CD4-positive, alpha-beta memory T cell (primary cell): ENCODE data around the gene ZFYVE16. TPM values are rescaled to one million over a fixed set of nuclear protein-coding genes. Genes with fewer than 3 reads are reported as not detected.
"Not testable (repeated sequence)": the region's sequence is repeated elsewhere in the genome, so short reads cannot be mapped to it uniquely, and the experiment has no call there.

ENCODE experiments used
- CTCF ChIA-PET: fragments of 350-600 bp; sonication (Branson Sonifier 250); formaldehyde crosslinking; loops from one replicate; lab custom pipeline; 2021; ENCODE audit warnings: inconsistent platforms; ENCODE audit not compliant: partially characterized antibody; lab: Charles Lee
- POLR2A ChIA-PET: fragments of 350-600 bp; sonication (Branson Sonifier 250); formaldehyde crosslinking; loops from one replicate; lab custom pipeline; 2021; ENCODE audit not compliant: partially characterized antibody; lab: Charles Lee
- DNase-seq, 5 donors: peaks; one replicate each; pipeline versions ENCODE4 v3.0.0 to v3.0.0-alpha.2; 2020 to 2022; ENCODE audit warnings: mixed read lengths in 1 of 5
- H3K27ac ChIP-seq: one replicate; pipeline ENCODE4 v1.7.0; 2013; ENCODE audit warnings: low read depth, low read length
- H3K27me3 ChIP-seq: 2 replicates; pipeline ENCODE4 v1.7.0; 2013; ENCODE audit warnings: mild to moderate bottlenecking, low read length, moderate library complexity; ENCODE audit not compliant: insufficient read depth
- H3K36me3 ChIP-seq: 2 replicates; pipeline ENCODE4 v1.7.0; 2013; ENCODE audit warnings: mild to moderate bottlenecking, low read length, moderate library complexity; ENCODE audit not compliant: insufficient read depth
- H3K4me1 ChIP-seq: 2 replicates; pipeline ENCODE4 v1.7.0; 2013; ENCODE audit warnings: mild to moderate bottlenecking, low read length, moderate library complexity; ENCODE audit not compliant: insufficient read depth
- H3K4me3 ChIP-seq, 2 donors: one replicate each; pipeline ENCODE4 v1.7.0; 2013; ENCODE audit warnings: low read length in 2 of 2, mild to moderate bottlenecking in 1 of 2
- H3K9me3 ChIP-seq, 2 donors: one replicate each; pipeline ENCODE4 v1.7.0; 2013; ENCODE audit warnings: low read length in 2 of 2, control low read depth in 1 of 2; ENCODE audit not compliant: control insufficient read depth in 1 of 2
- H3K27ac Mint-ChIP-seq, 7 donors: one replicate each; pipeline ENCODE4 v1.8.0; 2020 to 2021; ENCODE audit warnings: mixed read lengths in 7 of 7, mild to moderate bottlenecking in 6 of 7, inconsistent platforms in 3 of 7, moderate library complexity in 3 of 7
- H3K27me3 Mint-ChIP-seq, 2 donors: one replicate each; pipeline ENCODE4 v1.8.0; 2020 to 2021; ENCODE audit warnings: mixed read lengths in 2 of 2
- H3K36me3 Mint-ChIP-seq, 2 donors: one replicate each; pipeline ENCODE4 v1.8.0; 2020 to 2021; ENCODE audit warnings: mixed read lengths in 2 of 2, inconsistent platforms in 1 of 2, mild to moderate bottlenecking in 1 of 2
- H3K4me1 Mint-ChIP-seq, 4 donors: one replicate each; pipeline ENCODE4 v1.8.0; 2020 to 2021; ENCODE audit warnings: mixed read lengths in 4 of 4, mild to moderate bottlenecking in 1 of 4
- H3K4me3 Mint-ChIP-seq, 8 donors: one replicate each; pipeline ENCODE4 v1.8.0; 2020 to 2021; ENCODE audit warnings: mixed read lengths in 8 of 8, mild to moderate bottlenecking in 7 of 8, moderate library complexity in 6 of 8, inconsistent platforms in 3 of 8
- H3K9me3 Mint-ChIP-seq, 8 donors: one replicate each; pipeline ENCODE4 v1.8.0; 2020 to 2021; ENCODE audit warnings: mixed read lengths in 8 of 8, mild to moderate bottlenecking in 5 of 8, inconsistent platforms in 3 of 8, moderate library complexity in 1 of 8
- intact Hi-C: fragments of 100-400 bp; cut with micrococcal nuclease; formaldehyde crosslinking; loops from one replicate; pipeline ENCODE4 v1.15.1; 2023
- polyA plus RNA-seq, 2 donors: library from polyadenylated mRNA; unstranded; fragments of 300-500 nt; fragmentation: Illumina TruSeq; gene quantifications; one replicate each; pipeline ENCODE4 v1.2.3, GENCODE V29; 2021
- total RNA-seq, 2 experiments: library from RNA; stranded (reverse); gene quantifications; one replicate each; pipeline ENCODE4 v1.2.3, GENCODE V29; 2021

ZFYVE16 gene
- total and polyA plus RNA-seq, 4 experiments from 2014 or later: 2.5 to 25.3 (median 14.9) TPM

DNA sequence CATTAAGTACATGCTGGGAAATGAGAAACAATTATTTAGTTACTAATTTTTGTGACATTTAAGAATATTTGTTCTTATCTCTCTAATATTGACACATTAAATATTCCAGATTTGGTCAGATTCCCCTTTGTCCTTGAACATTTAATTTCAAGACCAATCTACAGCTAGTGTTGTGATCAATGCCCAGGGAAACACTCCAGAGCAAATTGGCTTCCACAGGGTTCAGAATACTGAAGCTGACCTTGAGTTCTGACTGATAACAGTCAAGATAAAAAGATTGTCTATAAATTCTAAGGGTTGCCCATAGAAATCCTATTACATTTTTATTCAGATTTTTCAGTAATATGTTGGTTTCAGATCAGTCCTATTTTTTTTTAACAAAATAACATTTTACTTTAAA is 31.3 kb downstream of the ZFYVE16 start:
- H3K9me3 Mint-ChIP-seq: no peaks in the 10 kb centered on the region

DNA sequence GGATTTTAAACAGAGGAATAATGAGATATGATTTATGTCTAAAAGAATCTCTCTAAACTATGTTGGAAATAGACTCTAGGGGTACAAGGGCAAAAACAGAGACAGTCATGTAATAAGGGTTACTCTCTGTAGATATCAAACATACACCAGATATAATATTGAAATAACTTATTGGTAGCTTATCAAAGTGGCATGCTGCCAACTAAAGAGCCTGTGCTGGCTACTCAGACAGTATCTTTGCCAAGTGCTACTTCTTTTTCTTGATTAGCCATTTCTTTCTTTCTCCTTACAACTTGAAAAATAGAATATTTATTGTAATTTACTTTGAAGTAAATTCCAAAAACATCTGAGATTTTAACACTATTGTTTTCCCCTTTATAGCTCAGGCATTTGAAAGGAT is 34.9 kb downstream of the ZFYVE16 start:
- Mint-ChIP-seq H3K9me3 (no peaks in the 10 kb centered on the region), H3K4me3 (no peak overlapping the region), H3K27me3 (no peaks in the 10 kb centered on the region), H3K4me1 (peaks cover 0 to 1% (median 0%) of the 10 kb centered on the region in 4 donors), H3K36me3 (peaks cover 39 to 50% of the 10 kb centered on the region in 2 donors), H3K27ac (no peak overlapping the region)
- no peaks in the 10 kb centered on the region for H3K9me3 ChIP-seq
- DNase-seq: no peak
- H3K27me3 ChIP-seq: no peaks in the 10 kb centered on the region
- H3K36me3 ChIP-seq: peaks cover 11% of the 10 kb centered on the region
- intact Hi-C loops: no loop called here
- POLR2A ChIA-PET: no interaction called here
- no peak overlapping the region for H3K4me3 ChIP-seq
- H3K27ac ChIP-seq: no peak overlapping the region
- no peaks in the 10 kb centered on the region for H3K4me1 ChIP-seq
- CTCF ChIA-PET: interaction anchor here (0.6 to 1.2 kb wide), 2 partner anchors 38 to 81 kb away, joined by 3 to 4 read pairs; no protein-coding TSS in a partner anchor

More for the DNA sequence above, 31.3 kb downstream of the ZFYVE16 start:
- intact Hi-C loops: no loop called here
- Mint-ChIP-seq H3K27me3 (no peaks in the 10 kb centered on the region), H3K36me3 (peaks cover 49 to 55% of the 10 kb centered on the region in 2 donors), H3K4me1 (peaks cover 0 to 1% (median 0%) of the 10 kb centered on the region in 4 donors), H3K27ac (no peak overlapping the region), H3K4me3 (no peak overlapping the region)
- Histone ChIP-seq H3K4me3 (no peak overlapping the region), H3K27ac (no peak overlapping the region), H3K36me3 (peaks cover 21% of the 10 kb centered on the region), H3K27me3 (no peaks in the 10 kb centered on the region), H3K4me1 (no peaks in the 10 kb centered on the region), H3K9me3 (no peaks in the 10 kb centered on the region)
- no peak for DNase-seq
- ChIA-PET POLR2A (no interaction called here), CTCF (no interaction called here)

DNA sequence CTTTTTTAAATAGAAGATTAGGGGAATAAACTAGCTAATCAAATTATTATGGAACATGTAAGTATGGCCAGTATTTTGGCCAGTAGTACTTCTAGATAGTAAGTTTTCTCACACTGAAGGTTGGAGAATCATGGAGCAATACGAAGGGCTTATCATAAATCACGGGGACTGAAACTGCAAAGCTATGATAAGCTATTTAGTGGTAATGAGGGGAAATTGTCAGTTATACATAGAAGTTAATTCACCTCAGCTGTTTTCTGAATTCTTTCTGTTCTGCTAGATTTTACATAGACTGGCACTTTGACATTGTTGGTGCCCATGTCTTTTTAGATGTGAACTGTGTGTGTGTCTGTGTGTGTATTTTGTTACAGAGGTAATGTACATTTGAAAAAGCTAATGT is 45.5 kb downstream of the ZFYVE16 start:
- H3K4me3 Mint-ChIP-seq: no peak overlapping the region
- peaks cover 23% of the 10 kb centered on the region for H3K36me3 ChIP-seq
- peaks cover 36 to 49% of the 10 kb centered on the region in 2 donors for H3K36me3 Mint-ChIP-seq

DNA sequence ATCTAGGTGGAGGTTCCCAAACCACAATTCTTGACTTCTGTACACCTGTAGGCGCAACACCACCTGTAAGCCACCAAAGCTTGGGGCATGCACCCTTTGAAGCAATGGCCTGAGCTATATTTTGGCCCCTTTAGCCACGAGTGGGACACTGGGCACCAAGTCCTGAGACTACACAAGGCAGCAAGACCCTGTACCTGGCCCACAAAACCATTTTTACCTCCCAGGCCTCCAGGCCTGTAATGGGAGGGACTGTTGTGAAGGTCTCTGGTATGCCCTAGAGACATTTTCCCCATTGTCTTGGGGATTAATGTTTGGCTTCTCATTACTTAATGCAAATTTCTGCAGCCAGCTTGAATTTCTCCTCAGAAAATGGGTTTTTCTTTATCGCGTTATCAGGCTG is 55.4 kb downstream of the ZFYVE16 start:
- Mint-ChIP-seq H3K4me3 (peak overlapping the region in 1 of 8 donors; percentile 17), H3K36me3 (peaks cover 79 to 89% of the 10 kb centered on the region in 2 donors), H3K9me3 (peaks cover 2 to 43% (median 30%) of the 10 kb centered on the region in 8 donors), H3K27ac (no peak overlapping the region), H3K4me1 (no peaks in the 10 kb centered on the region), H3K27me3 (no peaks in the 10 kb centered on the region)
- no peaks in the 10 kb centered on the region for H3K36me3 ChIP-seq
- CTCF ChIA-PET: no interaction called here
- DNase-seq: no peak
- POLR2A ChIA-PET: no interaction called here
- H3K4me1 ChIP-seq: no peaks in the 10 kb centered on the region
- H3K9me3 ChIP-seq: no peaks in the 10 kb centered on the region
- H3K27ac ChIP-seq: no peak overlapping the region
- H3K27me3 ChIP-seq: no peaks in the 10 kb centered on the region
- H3K4me3 ChIP-seq: no peak overlapping the region
- intact Hi-C loops: no loop called here

More for the DNA sequence above, 45.5 kb downstream of the ZFYVE16 start:
- Histone ChIP-seq H3K27me3 (no peaks in the 10 kb centered on the region), H3K4me1 (no peaks in the 10 kb centered on the region), H3K4me3 (no peak overlapping the region), H3K9me3 (no peaks in the 10 kb centered on the region), H3K27ac (no peak overlapping the region)
- Mint-ChIP-seq H3K27ac (no peak overlapping the region), H3K27me3 (no peaks in the 10 kb centered on the region), H3K9me3 (no peaks in the 10 kb centered on the region), H3K4me1 (no peaks in the 10 kb centered on the region)
- DNase-seq: no peak
- ChIA-PET CTCF (no interaction called here), POLR2A (no interaction called here)
- intact Hi-C loops: no loop called here

DNA sequence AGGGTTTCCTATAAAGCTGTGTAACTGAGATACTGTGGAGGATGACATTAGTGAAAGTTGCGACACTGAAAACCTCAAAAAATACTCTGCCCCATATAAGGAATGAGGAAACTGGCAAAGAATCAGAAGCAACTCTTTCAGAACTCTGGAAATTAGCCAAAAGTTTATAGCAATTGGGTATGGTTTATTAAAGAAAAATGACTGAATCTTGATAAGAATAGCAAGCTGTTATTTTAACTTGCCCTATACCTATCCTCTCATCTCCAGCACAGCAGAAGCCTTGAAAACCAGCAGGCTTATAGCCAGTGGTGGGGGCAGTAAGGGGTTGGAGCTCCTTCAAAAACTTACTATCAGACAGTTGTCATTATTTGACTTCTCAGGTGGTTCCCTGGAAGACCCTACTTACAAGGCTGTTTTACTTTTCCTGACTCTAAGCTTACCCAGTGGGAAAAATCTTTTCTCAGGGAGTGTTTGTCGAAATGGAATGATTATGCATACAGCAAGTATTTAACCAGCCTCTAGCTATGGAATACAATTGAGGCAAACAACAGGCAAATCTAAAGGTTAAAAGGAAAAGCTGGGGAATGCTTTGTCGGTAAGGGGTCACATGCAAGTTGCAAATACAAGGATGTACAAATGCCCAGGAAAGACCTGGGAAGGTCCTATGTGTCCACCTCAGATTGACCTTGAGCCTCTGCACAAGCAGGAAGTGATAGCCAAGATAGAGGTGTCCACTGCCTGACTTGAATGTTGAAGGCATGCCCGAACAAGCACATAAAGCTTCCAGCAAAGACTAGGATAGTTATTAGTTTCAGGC is 59.0 kb downstream of the ZFYVE16 start:
- Histone ChIP-seq H3K9me3 (no peaks in the 10 kb centered on the region), H3K4me3 (no peak overlapping the region), H3K27me3 (no peaks in the 10 kb centered on the region), H3K36me3 (no peaks in the 10 kb centered on the region), H3K4me1 (no peaks in the 10 kb centered on the region), H3K27ac (no peak overlapping the region)
- Mint-ChIP-seq H3K36me3 (peaks cover 76 to 90% of the 10 kb centered on the region in 2 donors), H3K9me3 (peaks cover 2 to 64% (median 48%) of the 10 kb centered on the region in 8 donors), H3K4me3 (no peak overlapping the region), H3K4me1 (no peaks in the 10 kb centered on the region), H3K27me3 (no peaks in the 10 kb centered on the region), H3K27ac (no peak overlapping the region)
- intact Hi-C loops: no loop called here
- CTCF ChIA-PET: interaction anchor here (1.1 to 2.2 kb wide), 2 partner anchors 14 to 383 kb away, joined by 3 to 10 read pairs; no protein-coding TSS in a partner anchor
- POLR2A ChIA-PET: no interaction called here
- no peak for DNase-seq

DNA sequence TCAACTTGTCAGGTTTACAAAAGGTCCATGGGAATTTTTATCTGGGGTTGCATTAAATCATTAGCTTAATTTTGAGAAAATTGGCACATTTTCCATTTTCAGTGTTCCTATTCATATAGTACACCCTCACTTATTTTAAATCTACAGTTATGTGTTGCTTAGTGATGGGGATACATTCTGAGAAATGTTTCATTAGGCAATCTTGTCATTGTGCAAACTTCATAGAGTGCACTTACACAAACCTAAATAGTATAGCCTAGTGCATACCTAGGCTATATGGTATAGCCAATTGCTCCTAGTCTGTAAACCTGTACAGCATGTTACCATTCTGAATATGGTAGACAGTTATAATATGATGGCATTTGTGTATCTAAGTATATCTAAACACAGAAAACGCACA is 60.3 kb downstream of the ZFYVE16 start:
- H3K27me3 Mint-ChIP-seq: no peaks in the 10 kb centered on the region
- H3K36me3 ChIP-seq: no peaks in the 10 kb centered on the region
- H3K36me3 Mint-ChIP-seq: peaks cover 72 to 85% of the 10 kb centered on the region in 2 donors
- ChIA-PET POLR2A (no interaction called here), CTCF (interaction anchor here (2.2 kb wide), 1 partner anchor 13 kb away, joined by 10 read pairs; no protein-coding TSS in a partner anchor)
- H3K4me1 Mint-ChIP-seq: no peaks in the 10 kb centered on the region
- no peak for DNase-seq
- peaks cover 0 to 54% (median 39%) of the 10 kb centered on the region in 8 donors for H3K9me3 Mint-ChIP-seq
- no peak overlapping the region for H3K4me3 ChIP-seq
- no peak overlapping the region for H3K27ac ChIP-seq
- no peaks in the 10 kb centered on the region for H3K27me3 ChIP-seq
- H3K27ac Mint-ChIP-seq: no peak overlapping the region
- H3K4me3 Mint-ChIP-seq: no peak overlapping the region
- intact Hi-C loops: no loop called here
- H3K4me1 ChIP-seq: no peaks in the 10 kb centered on the region
- H3K9me3 ChIP-seq: no peaks in the 10 kb centered on the region

DNA sequence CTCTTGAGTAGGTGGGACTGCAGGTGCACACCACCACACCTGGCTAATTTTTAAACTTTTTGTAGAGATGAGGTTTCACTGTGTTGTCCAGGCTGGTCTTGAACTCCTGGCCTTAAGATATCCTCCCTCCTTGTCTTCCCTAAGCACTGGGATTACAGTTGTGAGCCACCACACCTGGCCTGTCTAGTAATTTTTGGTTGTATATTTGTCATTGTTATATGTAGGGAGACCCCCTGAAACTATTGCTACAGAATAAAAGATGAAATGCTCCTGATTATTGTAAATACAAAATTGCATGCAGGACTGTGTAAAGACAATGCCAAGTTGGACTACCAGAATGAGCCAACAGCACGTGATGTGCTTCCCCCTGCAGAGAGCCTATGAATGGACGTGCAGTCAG is 62.8 kb downstream of the ZFYVE16 start:
- H3K4me1 ChIP-seq, H3K27ac Mint-ChIP-seq, H3K27me3 Mint-ChIP-seq, H3K27ac ChIP-seq, H3K4me3 ChIP-seq, DNase-seq, H3K9me3 ChIP-seq, H3K4me1 Mint-ChIP-seq, intact Hi-C loops, H3K4me3 Mint-ChIP-seq, POLR2A ChIA-PET, H3K27me3 ChIP-seq, H3K36me3 ChIP-seq, CTCF ChIA-PET: not testable (repeated sequence)
- Mint-ChIP-seq H3K36me3 (peaks cover 73 to 85% of the 10 kb centered on the region in 2 donors), H3K9me3 (peaks cover 0 to 31% (median 22%) of the 10 kb centered on the region in 8 donors)
